Muscle of back (tissue), 11 donors: ENCODE data around the gene MLLT10. TPM values are rescaled to one million over a fixed set of nuclear protein-coding genes. Genes with fewer than 3 reads are reported as not detected.

Experiments
- DNase-seq, 3 donors: peaks; one replicate each; pipeline versions ENCODE4 v3.0.0 to v3.0.0-alpha.2; 2013
- polyA plus RNA-seq, 10 donors: library from polyadenylated mRNA; unstranded; fragments of 120-200 nt; gene quantifications; one replicate each; pipeline ENCODE4 v1.2.1, GENCODE V29; 2013; ENCODE audit not compliant: insufficient read length in 10 of 10

The MLLT10 gene
- polyA plus RNA-seq, 10 donors, result 19.6 to 31.8 (median 27.1) TPM

- DNase-seq, result no peak
These were observed 235.0 kb downstream of the MLLT10 start for GRCh38 chr10:21769041-21769440.

GRCh38 chr10:21771219-21771618 is 237.2 kb downstream of the MLLT10 start:
- no peak for DNase-seq

- DNase-seq, result no peak
These were observed 242.9 kb downstream of the MLLT10 start for GRCh38 chr10:21776883-21777282.

GRCh38 chr10:21791276-21791675 is 257.2 kb downstream of the MLLT10 start:
- no peak for DNase-seq

Other genes starting within 250 kb of the MLLT10 start
- gene SKIDA1, start 8.6 kb upstream of the MLLT10 start, polyA plus RNA-seq, result 1 to 10 TPM; 1.3 to 3.6 (median 1.8) TPM